GM12892 (cell line): ENCODE measurements around the gene DPPA5.
"Not testable (repeated sequence)": the region's sequence is repeated elsewhere in the genome, so short reads cannot be mapped to it uniquely, and the experiment has no call there.

Source experiments
- POLR2A ChIP-seq: IDR thresholded peaks from 2 replicates; pipeline ENCODE4 v1.6.1; 2011; ENCODE audit warnings: low read depth, low read length, control low read depth
- POLR2AphosphoS5 ChIP-seq: IDR thresholded peaks from 2 replicates; pipeline ENCODE4 v1.6.1; 2011; ENCODE audit warnings: low read depth, low read length, control low read depth
- TAF1 ChIP-seq: IDR thresholded peaks from 2 replicates; pipeline ENCODE4 v1.6.1; 2011; ENCODE audit warnings: low read depth, mild to moderate bottlenecking, control low read depth, low read length, borderline replicate concordance

GRCh38 chr6:73392188-73392587 is 38.1 kb upstream of the DPPA5 start:
- not testable (repeated sequence) for TF ChIP-seq POLR2AphosphoS5, POLR2A, TAF1
